Activated naive CD4-positive, alpha-beta T cell (primary cell): ENCODE results near the gene KCNJ15.

Source experiments
- DNase-seq, 4 experiments: peaks; one replicate each; lab custom pipeline; 2025; lab: John Stamatoyannopoulos, UW

Gene KCNJ15

GRCh38 chr21:38355992-38356781, 99.4 kb downstream of the KCNJ15 start:
- peak; percentile 56 to 79 (median 73) for DNase-seq
